Measurements from ENCODE around the gene SRF.

DNA sequence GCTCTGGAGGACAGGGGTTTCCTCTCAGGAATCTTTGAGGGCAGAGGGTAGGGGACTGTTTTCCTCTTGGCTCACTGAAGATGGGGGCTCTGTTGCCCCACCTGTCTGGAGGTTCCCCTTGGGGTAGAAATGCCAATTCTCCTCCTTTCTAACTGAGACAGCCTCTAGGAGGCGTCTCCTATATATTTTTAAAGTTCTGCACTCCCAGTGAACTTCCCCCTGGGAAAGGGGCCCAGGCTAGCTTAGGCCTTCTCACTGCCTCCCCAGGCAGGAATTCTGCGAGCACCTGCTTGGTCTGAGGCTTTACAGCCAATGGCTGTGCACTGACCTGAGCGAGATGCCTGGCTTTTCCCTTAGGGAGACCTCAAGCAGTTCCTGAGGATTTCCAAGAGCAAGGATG is 24.8 kb upstream of the SRF start:
- TF ChIP-seq, protein P1, sequence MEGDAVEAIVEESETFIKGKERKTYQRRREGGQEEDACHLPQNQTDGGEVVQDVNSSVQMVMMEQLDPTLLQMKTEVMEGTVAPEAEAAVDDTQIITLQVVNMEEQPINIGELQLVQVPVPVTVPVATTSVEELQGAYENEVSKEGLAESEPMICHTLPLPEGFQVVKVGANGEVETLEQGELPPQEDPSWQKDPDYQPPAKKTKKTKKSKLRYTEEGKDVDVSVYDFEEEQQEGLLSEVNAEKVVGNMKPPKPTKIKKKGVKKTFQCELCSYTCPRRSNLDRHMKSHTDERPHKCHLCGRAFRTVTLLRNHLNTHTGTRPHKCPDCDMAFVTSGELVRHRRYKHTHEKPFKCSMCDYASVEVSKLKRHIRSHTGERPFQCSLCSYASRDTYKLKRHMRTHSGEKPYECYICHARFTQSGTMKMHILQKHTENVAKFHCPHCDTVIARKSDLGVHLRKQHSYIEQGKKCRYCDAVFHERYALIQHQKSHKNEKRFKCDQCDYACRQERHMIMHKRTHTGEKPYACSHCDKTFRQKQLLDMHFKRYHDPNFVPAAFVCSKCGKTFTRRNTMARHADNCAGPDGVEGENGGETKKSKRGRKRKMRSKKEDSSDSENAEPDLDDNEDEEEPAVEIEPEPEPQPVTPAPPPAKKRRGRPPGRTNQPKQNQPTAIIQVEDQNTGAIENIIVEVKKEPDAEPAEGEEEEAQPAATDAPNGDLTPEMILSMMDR (IDR thresholded peaks at IDR 0.05; ENCODE audit: poor library complexity) = no peak
- no peak for TF ChIP-seq EZH2 (IDR thresholded peaks at IDR 0.05; ENCODE audit: borderline replicate concordance)
